HepG2 (cell line): ENCODE measurements around the gene ARL5B. TPM values are rescaled to one million over a fixed set of nuclear protein-coding genes. Genes with fewer than 3 reads are reported as not detected.

Source experiments
- ATAC-seq: fragments of 200-7000 bp; cut with Tn5 transposase; 3 replicates; pipeline ENCODE4 v1.9.1; 2020; ENCODE audit warnings: mild to moderate bottlenecking, moderate library complexity
- BruUV-seq: library from RNA; stranded (reverse); fragments of 400-500 nt; replicated peaks from 2 replicates; lab custom pipeline; 2021; lab: Mats Ljungman, UMichigan
- CTCF ChIA-PET: fragments of 300-600 bp; formaldehyde crosslinking; extraction: SDS; loops from one replicate; lab custom pipeline; 2021; ENCODE audit warnings: low total read pairs, inconsistent platforms, low intra/inter-chr PET ratio; lab: Yijun Ruan, JAX
- POLR2A ChIA-PET: fragments of 350-600 bp; sonication (Branson Sonifier 250); formaldehyde crosslinking; loops from one replicate; lab custom pipeline; 2020; ENCODE audit warnings: antibody characterized with exemption, inconsistent platforms; lab: Yijun Ruan, JAX
- DNase-seq: peaks from one replicate; pipeline ENCODE4 v3.0.0-alpha.2; 2015; ENCODE audit warnings: low spot score
- FAIRE-seq: peaks from 3 replicates; lab custom pipeline; 2011; peaks lifted over from hg19 to GRCh38; lab: Jason Lieb, UNC
- H2AFZ ChIP-seq: one replicate; pipeline ENCODE4 v1.6.1; 2011; ENCODE audit warnings: low read length, inconsistent platforms
- H3K27ac ChIP-seq: fragments of 300-600 bp; 3 replicates; pipeline ENCODE4 v1.8.0; 2011; ENCODE audit warnings: mixed run types, mild to moderate bottlenecking, mixed read lengths, low read length, inconsistent platforms; ENCODE audit not compliant: insufficient read depth; ENCODE audit errors: extremely low read length
- H3K27me3 ChIP-seq, 2 experiments: fragments of 200-600 bp in 1 of 2; 2 replicates in 1 of 2; 3 replicates in 1 of 2; pipeline versions ENCODE4 v1.6.0 to v1.8.0; 2011; ENCODE audit warnings: low read length in 2 of 2, mild to moderate bottlenecking in 2 of 2, moderate library complexity in 2 of 2, inconsistent platforms in 1 of 2; ENCODE audit not compliant: insufficient read depth in 2 of 2, control insufficient read depth in 1 of 2
- H3K36me3 ChIP-seq, 2 experiments: fragments of 200-600 bp in 1 of 2; replicated peaks in 1 of 2; 2 replicates in 1 of 2; 3 replicates in 1 of 2; pipeline versions ENCODE4 v1.5.1 to v1.8.0; 2011; ENCODE audit warnings: low read length in 2 of 2, inconsistent platforms in 1 of 2; ENCODE audit not compliant: insufficient read depth in 2 of 2, control insufficient read depth in 1 of 2
- H3K4me1 ChIP-seq: 2 replicates; pipeline ENCODE4 v1.5.1; 2012; ENCODE audit warnings: low read length, inconsistent platforms; ENCODE audit not compliant: insufficient read depth
- H3K4me2 ChIP-seq: 2 replicates; pipeline ENCODE4 v1.6.0; 2011; ENCODE audit warnings: low read depth, low read length, inconsistent platforms
- H3K4me3 ChIP-seq, 3 experiments: fragments of 200-600 bp in 1 of 3; sonication (generic), shearing (Covaris generic) in 1 of 3; replicated peaks in 1 of 3; 2 replicates each; pipeline ENCODE4 v1.5.1; 2011 to 2016; ENCODE audit warnings: low read length in 3 of 3, inconsistent platforms in 2 of 3, low read depth in 2 of 3, mild to moderate bottlenecking in 2 of 3, control low read depth in 1 of 3, mixed read lengths in 1 of 3; ENCODE audit not compliant: insufficient read depth in 1 of 3
- H3K79me2 ChIP-seq: one replicate; pipeline ENCODE4 v1.6.1; 2011; ENCODE audit warnings: low read length, inconsistent platforms; ENCODE audit not compliant: insufficient read depth
- H3K9ac ChIP-seq: 2 replicates; pipeline ENCODE4 v1.6.0; 2011; ENCODE audit warnings: mild to moderate bottlenecking, low read depth, low read length, inconsistent platforms; ENCODE audit not compliant: insufficient read depth
- H3K9me3 ChIP-seq: 2 replicates; pipeline ENCODE4 v1.5.1; 2012; ENCODE audit warnings: mild to moderate bottlenecking, low read length
- H4K20me1 ChIP-seq: 2 replicates; pipeline ENCODE4 v1.6.0; 2011; ENCODE audit warnings: inconsistent platforms, mild to moderate bottlenecking, low read length, moderate library complexity; ENCODE audit not compliant: insufficient read depth
- ASH2L ChIP-seq: fragments of 300-600, 200-600 bp; sonication (generic); IDR thresholded peaks from 2 replicates; pipeline ENCODE4 v1.7.0; 2017; ENCODE audit warnings: low read depth, mild to moderate bottlenecking, moderate library complexity, mixed read lengths, low read length; ENCODE audit not compliant: insufficient read length
- CEBPB ChIP-seq: IDR thresholded peaks from 2 replicates; pipeline ENCODE4 v1.6.1; 2011; ENCODE audit warnings: low read depth, low read length, improper control_type of control experiment, borderline replicate concordance
- E2F5 ChIP-seq: sonication (generic); formaldehyde crosslinking; conservative IDR thresholded peaks from 2 replicates; pipeline ENCODE4 v1.4.0; 2020; ENCODE audit warnings: missing genetic modification reagents
- FOXP4 ChIP-seq: sonication (generic); formaldehyde crosslinking; IDR thresholded peaks from 2 replicates; pipeline ENCODE4 v1.4.0; 2020; ENCODE audit warnings: missing genetic modification reagents
- GATAD1 ChIP-seq: IDR thresholded peaks from 2 replicates; pipeline ENCODE4 v1.6.1; 2016; ENCODE audit warnings: missing genetic modification reagents, missing compliant biosample characterization
- REL ChIP-seq: sonication (generic); formaldehyde crosslinking; conservative IDR thresholded peaks from 2 replicates; pipeline ENCODE4 v1.8.0; 2022; ENCODE audit warnings: mild to moderate bottlenecking, missing genetic modification reagents, moderate library complexity
- SMARCC2 ChIP-seq: fragments of 450-650 bp; IDR thresholded peaks from 2 replicates; pipeline ENCODE4 v1.6.1; 2017; ENCODE audit warnings: antibody characterized with exemption, mild to moderate bottlenecking
- TBX3 ChIP-seq: fragments of 450-650 bp; IDR thresholded peaks from 2 replicates; pipeline ENCODE4 v1.6.1; 2017; ENCODE audit warnings: antibody characterized with exemption, mild to moderate bottlenecking, inconsistent platforms, borderline replicate concordance
- ZFP36L1 ChIP-seq: sonication (generic); formaldehyde crosslinking; IDR thresholded peaks from 2 replicates; pipeline ENCODE4 v1.8.0; 2022; ENCODE audit warnings: mild to moderate bottlenecking, missing genetic modification reagents, moderate library complexity
- ZMYM4 ChIP-seq: sonication (generic); formaldehyde crosslinking; IDR thresholded peaks from 2 replicates; pipeline ENCODE4 v1.8.1; 2023; ENCODE audit warnings: mild to moderate bottlenecking, missing genetic modification reagents
- ZNF546 ChIP-seq: sonication (generic); formaldehyde crosslinking; conservative IDR thresholded peaks from 2 replicates; pipeline ENCODE4 v1.8.1; 2023; ENCODE audit warnings: mild to moderate bottlenecking, missing genetic modification reagents
- WGBS: methylation state at CpG from one replicate; pipeline ENCODE4 v1.1.6; 2017; ENCODE audit warnings: low lambda C conversion rate; 5-methylcytosine and 5-hydroxymethylcytosine counted together
- in situ Hi-C: cut with HindIII; loops from 2 replicates; pipeline ENCODE4 v1.10.0; 2017; ENCODE audit warnings: low pct_unique_long_range_greater_than_20kb; ENCODE audit not compliant: extremely low pct_ligation_motif_present
- intact Hi-C: fragments of 100-400 bp; cut with micrococcal nuclease; formaldehyde crosslinking; loops from one replicate; pipeline ENCODE4 v1.10.0; 2022; ENCODE audit not compliant: unreplicated experiment
- polyA plus RNA-seq, 8 experiments: library from polyadenylated mRNA; depleted of rRNA in 3 of 8; stranded (reverse) in 7 of 8; unstranded in 1 of 8; fragments of >200 nt; fragmentation: Illumina TruSeq in 4 of 8; extraction: Trizol in 4 of 8; gene quantifications; 2 replicates each; pipeline versions ENCODE4 v1.2.1 to v1.2.3, GENCODE V29; 2011 to 2016; ENCODE audit warnings: low read depth in 4 of 8, missing spikeins in 1 of 8, mixed read lengths in 1 of 8; ENCODE audit not compliant: insufficient read depth in 1 of 8
- total RNA-seq, 5 experiments: library from RNA; depleted of rRNA; stranded (reverse); fragments of >200 nt; fragmentation: Illumina TruSeq; extraction: Trizol; gene quantifications; 2 replicates each; pipeline ENCODE4 v1.2.3, GENCODE V29; 2016; ENCODE audit warnings: low read depth in 1 of 5
- TF ChIP-seq, protein P1 (sequence below): sonication (generic); formaldehyde crosslinking; IDR thresholded peaks from 2 replicates; pipeline ENCODE4; 2020; ENCODE audit warnings: missing genetic modification reagents, mild to moderate bottlenecking, borderline replicate concordance

ARL5B gene
- total and polyA plus RNA-seq, 2 of the 13 experiments (the other 11 are each of a cell fraction or from before 2014, with no cell fraction given): 26.6 to 32.7 TPM

GRCh38 chr10:18658271-18659124 lies 733 bp upstream of the ARL5B start (continued):
- TF ChIP-seq SMARCC2: no peak

DNA sequence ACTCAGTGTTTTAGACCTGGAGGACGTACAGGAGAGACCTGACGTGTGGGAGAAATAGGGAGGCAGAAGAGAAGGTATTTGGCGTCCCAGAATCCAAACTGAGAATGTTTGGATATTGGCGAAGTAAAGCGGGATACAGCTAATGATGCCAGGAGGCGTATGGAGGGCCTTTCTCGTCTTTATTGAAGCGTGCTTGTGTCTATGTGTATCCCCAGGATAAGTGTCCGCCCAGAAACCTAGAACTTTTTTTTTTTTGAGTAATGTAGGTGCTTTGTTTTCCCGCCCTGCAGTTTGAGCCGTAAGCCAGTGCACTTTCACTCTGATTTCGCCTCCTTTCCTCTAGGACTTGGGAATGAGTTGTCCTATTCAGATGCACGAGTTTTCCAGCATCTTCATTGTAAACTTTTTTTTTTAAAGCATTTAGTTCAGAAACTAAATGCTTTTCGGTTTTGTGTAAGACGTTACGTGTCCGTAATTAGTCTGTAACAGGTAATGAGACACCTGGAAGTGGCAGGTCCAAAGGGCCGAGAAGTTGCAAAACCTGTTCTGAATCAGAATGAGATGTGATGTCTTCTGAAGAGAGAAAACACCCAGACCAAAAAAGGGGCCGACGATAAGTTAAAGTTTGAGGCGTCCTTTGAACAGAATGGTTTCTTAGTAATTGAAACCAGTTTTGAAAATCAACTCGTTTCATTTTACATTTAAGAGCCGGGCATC lies 746 bp downstream of the ARL5B start:
- Histone ChIP-seq H2AFZ (no peak overlapping the region), H3K9me3 (no peaks in the 10 kb centered on the region), H3K9ac (peak overlapping the region; percentile 99), H4K20me1 (peaks cover 40% of the 10 kb centered on the region), H3K27me3 (no peaks in the 10 kb centered on the region; a peak in 1 of 5 replicates), H3K27ac (peak overlapping the region; percentile 100), H3K4me2 (peak overlapping the region; percentile 75), H3K36me3 (peaks cover 0 to 7% of the 10 kb centered on the region in 2 experiments; a peak in 1 of 5 replicates), H3K79me2 (peaks cover 63% of the 10 kb centered on the region), H3K4me3 (peak overlapping the region; percentile 86 to 96 (median 92)), H3K4me1 (peaks cover 38% of the 10 kb centered on the region)
- ATAC-seq (peak; percentile 15), FAIRE-seq (no peak), DNase-seq (peak; percentile 27)
- intact Hi-C loops (loop anchor here (1.0 to 10.0 kb wide), 3 partner anchors 50 to 985 kb away; no protein-coding TSS in a partner anchor), in situ Hi-C loops (loop anchor here (25.0 kb wide), 1 partner anchor 998 kb away; no protein-coding TSS in a partner anchor)
- ChIA-PET CTCF (no interaction called here), POLR2A (interaction anchor here (0.7 to 2.7 kb wide), 7 partner anchors 11 to 52 kb away, joined by 3 to 21 read pairs (median 10); no protein-coding TSS in a partner anchor)
- under 1% methylated on average over 23 of the region's 23 CpGs for WGBS
- TSS peak; percentile 64 for BruUV-seq
- TF ChIP-seq TBX3: peak; percentile 53; the same call in 1 of the 2 replicates
- TF ChIP-seq CEBPB: peak; percentile 60; the same call in 1 of the 2 replicates
- peak; percentile 18 for TF ChIP-seq ASH2L
- 0 out of 2 replicates have a peak, but pooled peaks have one; percentile 15 for TF ChIP-seq ZFP36L1 (CRISPR knock-in tag)
- no peak for TF ChIP-seq ZMYM4 (CRISPR knock-in tag)
- no peak for TF ChIP-seq GATAD1
- peak; percentile 53; the same call in 1 of the 2 replicates for TF ChIP-seq E2F5 (CRISPR knock-in tag)
- 0 out of 2 replicates have a peak, but pooled peaks have one; percentile 8 for TF ChIP-seq REL (CRISPR knock-in tag)
- TF ChIP-seq, protein P1, sequence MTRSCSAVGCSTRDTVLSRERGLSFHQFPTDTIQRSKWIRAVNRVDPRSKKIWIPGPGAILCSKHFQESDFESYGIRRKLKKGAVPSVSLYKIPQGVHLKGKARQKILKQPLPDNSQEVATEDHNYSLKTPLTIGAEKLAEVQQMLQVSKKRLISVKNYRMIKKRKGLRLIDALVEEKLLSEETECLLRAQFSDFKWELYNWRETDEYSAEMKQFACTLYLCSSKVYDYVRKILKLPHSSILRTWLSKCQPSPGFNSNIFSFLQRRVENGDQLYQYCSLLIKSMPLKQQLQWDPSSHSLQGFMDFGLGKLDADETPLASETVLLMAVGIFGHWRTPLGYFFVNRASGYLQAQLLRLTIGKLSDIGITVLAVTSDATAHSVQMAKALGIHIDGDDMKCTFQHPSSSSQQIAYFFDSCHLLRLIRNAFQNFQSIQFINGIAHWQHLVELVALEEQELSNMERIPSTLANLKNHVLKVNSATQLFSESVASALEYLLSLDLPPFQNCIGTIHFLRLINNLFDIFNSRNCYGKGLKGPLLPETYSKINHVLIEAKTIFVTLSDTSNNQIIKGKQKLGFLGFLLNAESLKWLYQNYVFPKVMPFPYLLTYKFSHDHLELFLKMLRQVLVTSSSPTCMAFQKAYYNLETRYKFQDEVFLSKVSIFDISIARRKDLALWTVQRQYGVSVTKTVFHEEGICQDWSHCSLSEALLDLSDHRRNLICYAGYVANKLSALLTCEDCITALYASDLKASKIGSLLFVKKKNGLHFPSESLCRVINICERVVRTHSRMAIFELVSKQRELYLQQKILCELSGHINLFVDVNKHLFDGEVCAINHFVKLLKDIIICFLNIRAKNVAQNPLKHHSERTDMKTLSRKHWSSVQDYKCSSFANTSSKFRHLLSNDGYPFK: no peak
- TF ChIP-seq FOXP4: peak; percentile 10; the same call in 1 of the 2 replicates
- no peak for TF ChIP-seq ZNF546 (CRISPR knock-in tag)
